HG02798 (cell line): ENCODE results near the gene AFAP1.

ENCODE experiments used
- ATAC-seq: cut with Tn5 transposase; IDR thresholded peaks from one replicate; pipeline ENCODE4 v1.9.1; 2021; ENCODE audit warnings: mild to moderate bottlenecking; ENCODE audit not compliant: unreplicated experiment, poor library complexity

Gene AFAP1

DNA sequence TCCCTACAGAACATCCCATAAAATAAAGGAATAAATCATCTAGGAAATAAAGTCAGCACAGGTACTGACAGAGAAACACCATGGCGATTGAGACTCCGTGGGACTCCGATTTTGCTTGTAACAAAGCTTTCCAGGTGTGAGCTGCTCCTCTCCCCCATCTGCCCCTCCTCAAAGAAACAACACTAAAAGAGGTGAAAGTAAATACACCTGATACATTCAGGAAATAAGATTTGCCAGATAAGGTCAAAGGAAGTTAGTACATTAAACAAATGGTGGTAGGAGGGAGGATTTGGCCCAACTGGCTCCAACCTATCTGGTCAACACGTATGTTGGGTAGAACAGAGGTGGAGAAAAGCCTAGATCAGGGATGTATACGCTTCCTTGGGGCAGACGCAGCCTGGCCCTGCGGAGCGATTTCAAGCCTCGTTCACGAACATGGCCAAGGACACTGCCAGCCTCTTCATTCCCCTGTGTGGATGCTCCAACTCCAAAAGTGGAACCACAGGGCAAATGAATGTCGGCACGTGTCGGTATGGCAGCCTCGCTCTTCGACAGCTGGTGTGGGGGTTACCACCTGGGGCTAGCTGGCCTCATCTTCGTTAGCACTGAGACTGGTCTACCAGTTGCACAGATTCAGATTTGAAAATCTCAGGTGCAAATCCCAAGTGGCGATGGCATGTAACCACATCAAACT, 162.5 kb downstream of the AFAP1 start:
- no peak for ATAC-seq

DNA sequence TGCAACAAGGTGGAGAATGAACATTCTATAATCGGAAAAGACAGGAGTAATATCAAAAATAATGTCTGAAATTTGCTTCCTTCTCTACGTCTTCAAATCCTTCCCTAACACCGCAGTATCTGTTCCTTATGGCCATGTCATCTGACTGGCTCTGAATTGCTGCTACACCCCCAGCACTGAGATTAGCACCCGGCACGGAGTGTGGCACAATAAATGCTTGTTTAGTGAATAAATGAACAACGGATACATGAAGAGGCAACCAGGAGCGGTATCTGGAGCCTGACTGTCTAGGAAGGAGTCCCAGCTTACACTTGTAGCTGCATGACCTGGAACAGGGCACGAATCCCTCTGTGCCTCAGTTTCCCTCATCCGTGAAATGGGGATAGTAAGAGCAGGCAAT, 164.3 kb downstream of the AFAP1 start:
- ATAC-seq = no peak

DNA sequence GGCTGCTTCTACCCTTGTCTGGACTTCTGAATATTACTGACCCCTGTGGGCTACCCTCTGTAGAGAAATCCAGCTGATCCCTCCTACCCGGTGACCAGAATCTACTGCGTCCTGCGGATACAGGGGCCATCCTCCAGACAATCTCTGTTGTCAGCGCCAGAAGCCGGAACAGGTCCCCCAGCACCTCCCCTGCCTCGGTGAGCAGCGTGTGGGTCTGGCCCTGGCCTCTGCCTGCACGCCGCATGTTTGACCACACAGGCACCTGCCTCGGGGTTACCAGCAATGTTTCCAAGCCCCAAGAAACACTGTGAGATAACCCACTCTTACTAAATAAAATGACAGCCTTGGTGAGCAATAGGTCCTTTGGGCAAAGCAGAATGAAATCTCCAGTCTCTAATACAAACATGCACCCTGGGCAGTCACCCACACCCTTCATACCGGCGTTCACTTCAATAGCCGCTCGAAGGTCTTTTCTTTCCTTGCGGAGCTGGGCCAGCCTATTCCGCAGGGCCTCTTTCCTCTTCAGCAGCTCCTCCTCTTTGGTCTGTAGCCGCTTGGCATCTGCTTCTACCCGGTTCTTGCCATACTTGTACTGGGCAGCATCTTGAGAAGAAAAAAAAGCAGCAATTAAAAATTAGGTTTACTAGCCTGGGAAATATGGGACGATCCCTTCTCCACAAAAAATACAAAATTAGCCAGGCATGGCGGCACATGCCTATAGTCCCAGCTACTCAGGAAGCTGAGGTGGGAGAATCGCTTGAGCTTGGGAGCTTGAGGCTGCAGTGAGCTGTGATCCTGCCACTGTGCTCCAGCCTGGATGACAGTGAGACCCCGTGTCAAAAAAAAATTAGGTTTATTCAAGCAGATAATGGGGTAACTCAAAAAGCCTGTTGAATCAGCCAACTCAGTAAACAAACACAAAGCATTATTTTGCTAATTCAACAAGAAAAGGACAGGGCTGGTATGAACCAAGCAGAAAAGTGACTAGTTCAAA, 165.1 kb downstream of the AFAP1 start:
- no peak for ATAC-seq

DNA sequence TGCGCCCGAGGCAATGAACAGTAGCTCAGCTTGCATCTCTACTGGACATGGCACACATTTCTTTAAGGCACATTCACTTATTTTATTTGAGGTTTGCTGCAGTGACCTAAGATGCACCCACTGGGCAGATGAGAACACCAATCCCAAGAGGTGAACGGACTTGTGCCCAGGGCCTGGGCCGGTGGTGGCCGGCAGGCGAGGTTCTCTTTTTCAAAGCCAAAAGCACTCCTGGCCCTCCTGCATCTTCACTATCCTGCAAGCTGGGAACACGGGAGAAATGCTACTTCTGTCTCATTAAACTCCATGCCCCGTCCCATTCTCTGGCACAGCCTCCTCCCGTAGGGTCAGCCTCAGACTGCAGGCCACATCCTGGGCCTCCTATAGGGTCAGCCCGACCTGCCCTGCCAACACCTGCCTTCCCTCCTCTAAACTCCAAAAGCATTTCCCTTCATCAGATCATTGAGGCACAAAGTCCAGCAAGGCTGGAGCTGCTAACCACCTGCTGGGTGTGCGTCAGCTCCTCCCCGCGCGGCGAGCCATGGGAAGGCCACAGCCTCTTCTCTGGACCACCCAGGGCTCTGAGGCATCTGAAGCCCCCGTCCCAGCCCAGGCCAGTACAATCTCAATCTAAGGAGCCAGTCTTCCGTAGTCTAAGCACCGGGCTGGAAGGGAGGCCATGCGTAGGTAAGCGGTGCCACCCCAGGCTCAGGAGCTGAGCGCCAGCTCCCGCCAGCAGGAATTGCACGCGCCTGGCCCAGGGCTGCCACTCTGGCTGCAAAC, 166.1 kb downstream of the AFAP1 start:
- no peak for ATAC-seq

DNA sequence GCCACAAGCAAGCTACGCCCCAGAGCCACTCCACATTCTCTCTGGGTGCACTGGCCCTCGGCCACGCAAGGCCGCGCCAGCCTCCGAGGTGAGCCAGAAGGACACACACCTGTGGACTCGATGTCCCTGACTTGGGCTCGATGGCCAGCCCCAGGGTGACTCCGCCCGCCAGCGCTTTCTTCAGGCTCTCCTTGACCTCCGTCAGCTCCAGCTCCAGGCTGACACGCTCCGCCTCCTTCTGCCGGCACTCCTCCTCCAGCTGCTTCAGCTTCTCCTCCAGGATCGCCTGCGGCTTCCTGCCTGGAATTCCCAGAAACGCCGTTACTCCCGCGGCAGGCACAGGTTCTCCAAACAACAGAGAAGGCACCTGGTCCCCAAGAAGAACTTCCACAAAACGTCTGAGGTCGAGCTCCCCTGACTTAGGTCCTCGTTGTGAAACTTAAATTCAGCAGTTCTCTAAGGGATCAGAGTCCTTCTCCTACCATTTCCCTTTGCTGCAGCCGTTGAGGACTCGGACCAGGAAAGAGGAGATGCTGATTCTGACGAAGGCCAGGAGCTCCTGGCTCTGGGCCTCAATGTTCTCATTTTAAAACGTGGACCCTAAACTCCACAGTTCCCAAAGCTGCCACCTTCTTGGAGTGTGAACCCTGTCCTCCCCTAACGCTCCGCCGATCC, 166.8 kb downstream of the AFAP1 start:
- ATAC-seq = no peak

DNA sequence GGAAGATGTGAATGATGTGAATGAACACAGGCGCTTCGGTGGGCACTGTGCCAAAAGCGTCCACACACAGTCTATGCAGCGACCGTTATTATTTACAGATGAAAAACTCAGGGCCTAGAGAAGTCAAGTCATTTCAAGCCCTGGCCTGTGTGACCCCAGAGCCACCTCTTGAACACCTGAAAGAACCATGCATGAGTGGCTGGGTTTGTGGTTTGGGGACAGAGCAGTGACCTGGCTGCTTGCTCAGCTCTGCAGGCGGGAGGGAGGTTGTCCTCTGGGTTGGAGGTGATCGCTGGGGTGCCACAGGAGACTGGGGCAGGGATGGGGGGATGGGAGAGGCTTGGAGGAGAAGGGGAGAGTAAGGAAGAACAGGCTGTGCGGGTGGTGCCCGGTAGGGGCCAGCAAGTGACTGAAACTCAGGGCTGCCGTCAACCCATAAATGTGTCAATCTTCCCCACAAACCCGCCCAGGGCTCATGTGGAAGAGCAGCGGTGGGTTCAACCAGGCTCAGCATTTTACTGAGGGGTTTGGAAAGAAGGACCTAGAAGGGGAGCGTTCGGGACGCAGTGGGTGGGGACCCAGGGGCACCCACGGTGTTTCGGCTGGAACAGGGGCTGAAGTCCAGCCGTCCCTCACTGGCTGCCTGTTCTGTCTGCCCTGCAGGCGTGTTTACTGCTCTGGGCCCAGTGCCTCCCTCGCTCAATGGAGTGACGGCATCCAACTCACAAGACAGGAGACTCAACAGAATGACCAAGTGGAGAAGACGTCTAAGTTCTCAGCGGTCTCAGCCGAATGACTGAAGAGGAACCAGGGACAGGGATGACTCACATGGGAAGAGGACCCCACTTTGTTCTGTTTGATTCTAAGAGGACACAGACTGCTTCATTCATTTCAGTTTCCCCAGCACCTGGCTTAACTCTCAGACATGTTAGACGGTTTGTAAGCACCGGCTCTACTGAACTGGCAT, 167.8 kb downstream of the AFAP1 start:
- ATAC-seq = peak; percentile 93

DNA sequence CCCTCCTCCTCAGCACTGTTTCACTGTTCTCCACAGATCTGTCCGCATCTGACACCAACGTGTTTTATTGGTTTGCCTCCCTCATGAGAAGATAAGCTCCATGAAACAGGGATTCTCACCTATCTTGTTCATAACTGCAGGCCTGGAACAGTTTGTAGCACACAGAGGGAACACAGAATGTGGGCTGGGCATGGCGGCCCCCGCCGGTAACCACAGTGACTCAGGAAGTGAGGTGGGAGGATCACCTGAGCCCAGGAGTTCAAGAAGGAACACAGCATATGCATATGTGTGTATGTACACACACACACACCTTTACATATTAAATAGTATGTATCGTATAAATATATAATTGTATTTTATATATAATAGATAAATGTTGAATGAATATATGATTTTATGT, 168.6 kb downstream of the AFAP1 start:
- ATAC-seq = no peak

DNA sequence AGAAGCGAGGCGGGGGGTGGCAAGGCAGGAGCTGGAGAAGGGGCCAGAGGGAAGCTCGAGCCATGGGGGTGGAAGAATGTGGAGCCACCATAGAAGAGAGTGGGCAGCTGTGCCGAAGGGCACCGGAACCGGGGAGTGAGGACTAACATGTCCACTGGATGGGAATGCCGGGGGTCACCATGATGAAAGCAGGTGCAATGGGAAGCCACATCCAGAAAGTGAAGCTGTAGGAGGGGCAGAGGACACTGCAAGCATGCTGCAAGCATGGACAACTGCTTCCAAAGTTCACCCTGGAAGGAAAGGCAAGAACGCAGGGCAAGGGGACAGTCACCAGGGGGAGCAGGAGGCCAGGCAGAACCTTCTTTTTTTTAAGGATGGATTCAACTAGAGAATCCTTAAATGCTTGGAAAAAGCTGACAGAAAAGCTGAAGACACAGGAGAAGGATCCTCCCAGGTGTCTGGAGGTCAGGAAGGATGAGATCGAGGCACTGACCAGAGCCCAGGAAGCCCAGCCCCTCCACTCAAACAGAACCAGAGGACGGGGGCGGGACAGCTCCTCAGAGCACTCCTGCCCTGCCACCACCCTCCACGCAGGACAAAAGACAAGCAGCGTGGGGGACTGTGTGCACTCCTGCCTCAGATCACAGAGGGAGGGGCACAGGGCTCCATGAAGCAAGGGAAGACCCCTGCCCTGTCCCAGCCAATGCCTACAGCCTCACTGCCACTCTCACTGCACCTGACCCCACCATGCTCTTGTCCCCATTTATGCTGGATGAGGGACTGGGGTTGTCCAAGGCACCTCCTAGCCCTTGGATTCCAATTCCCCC, 169.2 kb downstream of the AFAP1 start:
- ATAC-seq = no peak

DNA sequence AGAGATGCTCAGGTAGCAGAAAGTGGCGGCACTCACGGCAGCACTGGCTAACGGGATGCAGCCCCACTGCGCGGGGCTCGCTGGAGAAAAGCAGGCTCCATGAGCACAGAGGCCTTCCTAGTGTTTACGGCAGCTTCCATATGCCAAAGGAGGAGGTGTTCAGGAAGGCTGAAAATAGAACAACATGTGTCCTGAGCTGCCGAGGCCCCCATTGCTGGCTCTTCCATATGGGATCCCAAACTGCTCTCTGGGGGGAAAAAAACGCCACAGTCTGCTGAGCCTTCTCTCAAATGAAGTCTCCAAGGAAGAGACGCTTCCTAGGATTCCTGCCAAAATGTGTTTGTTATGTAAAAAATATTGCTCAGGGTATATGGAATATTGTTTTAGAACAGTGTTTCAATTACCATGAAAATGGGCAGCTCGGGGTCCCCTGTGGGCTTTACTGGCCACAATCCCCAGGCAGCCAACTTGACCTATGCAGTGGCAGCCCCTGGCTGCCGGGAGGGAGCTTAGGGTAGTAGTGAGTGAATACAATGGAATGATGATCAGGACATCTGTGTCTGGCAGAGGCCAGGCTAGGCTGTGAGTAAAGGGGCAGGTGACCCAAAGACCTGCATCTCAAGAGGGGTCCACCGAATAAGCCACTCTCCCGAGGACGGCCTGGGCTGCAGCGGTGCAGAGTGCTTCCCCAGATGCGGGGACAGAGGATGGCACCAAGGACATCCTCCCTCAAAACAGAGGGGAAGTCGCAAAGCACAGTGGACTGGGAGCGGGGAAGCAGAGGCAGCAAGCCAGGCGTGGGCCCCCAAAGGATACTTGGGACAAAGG, 170.1 kb downstream of the AFAP1 start:
- ATAC-seq = no peak

DNA sequence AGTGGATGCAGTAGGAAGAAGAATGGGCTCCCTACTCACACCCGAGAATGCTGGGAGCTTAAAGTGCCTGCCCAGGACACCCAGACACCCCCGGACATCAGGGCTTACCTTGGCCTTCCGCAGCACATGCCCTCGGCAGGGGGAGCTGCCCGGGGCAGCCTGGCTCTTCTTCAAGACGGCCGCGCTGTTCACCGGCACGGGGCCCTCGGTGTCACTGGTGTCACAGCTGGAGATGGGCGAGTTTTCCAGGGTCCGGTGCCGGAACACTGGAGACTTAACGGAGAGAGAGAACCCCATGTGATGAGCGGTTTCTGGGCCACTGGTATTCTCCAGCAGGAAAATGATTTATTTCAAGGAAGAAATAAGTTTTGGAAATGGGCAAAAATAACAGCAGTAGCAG, 170.9 kb downstream of the AFAP1 start:
- ATAC-seq = no peak

DNA sequence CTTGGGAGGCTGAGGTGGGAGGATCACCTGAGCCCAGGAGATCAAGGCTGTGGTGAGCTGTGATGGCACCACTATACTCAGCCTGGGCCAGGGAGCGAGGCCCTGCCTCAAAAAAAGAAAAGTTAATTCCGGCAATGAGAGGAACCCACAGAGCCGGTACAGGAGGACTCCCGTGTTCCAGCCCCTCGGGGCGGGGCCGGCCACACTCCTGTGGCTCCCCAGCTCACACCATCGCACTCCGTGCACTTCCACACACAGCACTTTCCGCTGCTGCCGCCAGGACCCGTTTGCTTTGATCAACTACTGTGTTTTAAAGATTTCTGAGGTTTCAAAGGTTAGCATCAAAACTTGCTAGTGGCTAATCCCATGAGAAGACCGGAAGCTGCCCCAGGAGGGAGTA, 171.7 kb downstream of the AFAP1 start:
- ATAC-seq = no peak

DNA sequence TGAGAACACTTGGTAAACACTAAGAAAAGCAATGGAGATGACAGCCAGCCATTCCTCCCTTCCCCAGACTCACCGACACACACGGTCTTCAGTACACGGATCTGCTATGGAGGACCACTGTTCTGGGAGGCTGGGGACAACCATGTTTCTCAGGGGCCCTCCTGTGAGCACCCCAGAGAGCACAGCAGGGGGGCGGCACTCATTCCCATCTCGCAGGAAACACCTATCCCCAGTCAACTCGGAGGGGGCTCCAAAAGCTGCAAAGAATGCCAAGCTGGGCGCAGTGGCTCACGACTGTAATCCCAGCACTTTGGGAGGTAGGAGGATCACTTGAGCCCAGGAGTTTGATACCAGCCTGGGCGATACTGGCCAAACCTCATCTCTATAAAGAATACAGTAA, 172.1 kb downstream of the AFAP1 start:
- ATAC-seq = no peak

DNA sequence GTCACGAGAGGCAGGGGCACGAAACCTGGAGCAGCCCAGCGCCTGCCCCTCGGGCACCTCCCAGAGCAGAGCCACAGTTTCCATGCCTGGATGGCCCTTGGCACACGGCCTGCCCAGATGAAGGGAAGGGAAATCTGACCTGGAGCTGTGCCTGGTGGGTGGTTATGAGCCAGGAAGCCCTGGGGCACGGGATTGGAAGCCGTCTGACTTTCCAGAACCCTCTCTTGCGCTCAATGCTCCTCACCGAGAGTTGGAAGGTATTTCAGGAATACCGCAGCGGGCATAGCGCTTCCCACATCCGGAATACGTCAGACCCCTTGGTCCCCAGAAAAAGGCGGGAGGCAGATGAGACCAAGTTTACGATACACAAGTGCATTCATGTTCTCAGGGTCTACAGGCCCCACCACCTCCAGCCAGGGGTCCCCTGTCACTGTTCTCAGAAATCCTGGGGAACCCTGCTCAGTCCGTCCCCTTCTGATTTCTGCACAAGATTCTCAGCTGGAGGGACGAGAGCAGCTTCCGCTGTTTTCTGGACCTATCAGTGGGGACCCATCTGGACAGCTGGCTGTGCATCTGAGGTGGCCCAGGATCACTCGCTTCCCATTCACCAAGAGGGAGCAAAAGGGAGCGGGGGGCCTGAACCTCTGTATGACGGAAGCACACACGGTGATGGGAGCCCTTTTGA, 172.9 kb downstream of the AFAP1 start:
- ATAC-seq = no peak

DNA sequence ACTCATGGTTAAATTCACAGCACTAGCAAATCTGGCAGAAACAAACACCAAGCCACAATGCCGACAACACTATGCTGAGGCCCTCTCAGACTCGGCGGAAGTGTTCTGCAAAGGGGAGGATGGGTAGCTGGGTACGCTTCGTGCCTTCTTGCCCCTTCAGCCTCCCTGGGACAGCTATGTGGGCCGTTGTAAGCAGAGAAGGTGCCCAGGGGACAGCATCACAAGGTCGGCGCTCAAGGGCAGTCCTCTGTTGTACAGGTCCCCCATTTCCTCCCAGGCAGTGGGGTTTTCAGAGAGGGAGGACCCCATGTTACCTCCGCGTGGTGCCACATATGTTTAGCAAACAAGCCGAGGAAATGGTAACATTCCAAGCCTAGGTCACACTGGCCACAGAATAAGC, 173.6 kb downstream of the AFAP1 start:
- no peak for ATAC-seq

DNA sequence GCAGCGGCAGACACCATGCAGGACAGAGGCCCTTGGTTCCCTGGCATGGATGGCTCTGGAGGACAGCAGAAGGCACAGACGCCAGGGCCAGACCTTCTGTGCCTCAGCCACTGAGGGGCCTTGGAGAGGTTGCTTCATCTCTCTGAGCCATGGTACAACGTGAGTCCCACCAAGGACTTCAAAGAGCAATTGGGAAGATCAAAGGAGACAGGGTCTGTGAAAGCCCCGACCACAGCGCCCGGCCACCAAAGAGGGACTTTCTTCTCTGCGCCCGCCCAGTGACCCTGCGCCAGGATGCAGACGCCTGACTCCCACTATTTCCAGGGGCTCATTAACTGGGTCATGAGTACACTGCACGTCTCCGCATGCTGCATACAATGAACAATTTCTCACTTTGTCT, 174.0 kb downstream of the AFAP1 start:
- no peak for ATAC-seq

DNA sequence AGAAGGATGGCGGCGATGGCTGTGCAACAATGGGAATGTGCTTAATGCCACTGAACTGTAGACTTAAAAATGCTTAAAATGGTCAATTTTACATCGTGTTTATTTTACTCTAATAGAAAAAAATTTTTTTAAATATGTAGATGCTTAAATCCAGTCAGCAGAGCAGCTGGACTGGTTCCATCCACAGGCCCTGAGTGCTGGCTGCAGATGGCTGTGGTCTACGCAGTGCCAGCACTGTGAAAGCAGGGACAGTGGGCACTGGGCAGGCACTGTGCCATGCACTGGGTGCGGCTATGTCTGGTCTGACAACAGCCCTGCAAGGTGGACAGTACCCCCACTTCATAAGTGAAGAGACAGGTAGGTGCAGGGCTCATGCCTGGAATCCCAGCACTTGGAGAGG, 175.2 kb downstream of the AFAP1 start:
- ATAC-seq = no peak

DNA sequence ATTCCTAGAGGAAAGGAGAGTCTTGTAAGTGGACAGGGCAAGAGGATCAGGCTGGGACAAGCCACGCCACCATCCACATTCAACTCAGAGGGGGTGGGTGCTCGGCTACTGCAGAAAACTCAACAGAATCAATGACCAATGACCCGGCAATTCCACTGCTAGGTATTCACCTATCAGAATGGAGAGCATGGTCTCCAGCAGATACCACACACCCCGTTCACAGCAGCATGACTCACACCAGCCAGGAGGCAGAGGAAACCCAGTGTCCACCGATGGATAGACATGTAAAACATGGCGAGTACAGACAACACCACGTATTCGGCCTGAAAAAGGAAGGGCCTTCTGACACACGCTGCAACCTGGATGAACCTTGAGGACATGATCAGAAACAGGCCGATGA, 175.9 kb downstream of the AFAP1 start:
- ATAC-seq = no peak
